ENCODE measurements around the gene ANAPC10.
"Not testable (repeated sequence)": the region's sequence is repeated elsewhere in the genome, so short reads cannot be mapped to it uniquely, and the experiment has no call there.

Gene ANAPC10, protein sequence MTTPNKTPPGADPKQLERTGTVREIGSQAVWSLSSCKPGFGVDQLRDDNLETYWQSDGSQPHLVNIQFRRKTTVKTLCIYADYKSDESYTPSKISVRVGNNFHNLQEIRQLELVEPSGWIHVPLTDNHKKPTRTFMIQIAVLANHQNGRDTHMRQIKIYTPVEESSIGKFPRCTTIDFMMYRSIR

DNA sequence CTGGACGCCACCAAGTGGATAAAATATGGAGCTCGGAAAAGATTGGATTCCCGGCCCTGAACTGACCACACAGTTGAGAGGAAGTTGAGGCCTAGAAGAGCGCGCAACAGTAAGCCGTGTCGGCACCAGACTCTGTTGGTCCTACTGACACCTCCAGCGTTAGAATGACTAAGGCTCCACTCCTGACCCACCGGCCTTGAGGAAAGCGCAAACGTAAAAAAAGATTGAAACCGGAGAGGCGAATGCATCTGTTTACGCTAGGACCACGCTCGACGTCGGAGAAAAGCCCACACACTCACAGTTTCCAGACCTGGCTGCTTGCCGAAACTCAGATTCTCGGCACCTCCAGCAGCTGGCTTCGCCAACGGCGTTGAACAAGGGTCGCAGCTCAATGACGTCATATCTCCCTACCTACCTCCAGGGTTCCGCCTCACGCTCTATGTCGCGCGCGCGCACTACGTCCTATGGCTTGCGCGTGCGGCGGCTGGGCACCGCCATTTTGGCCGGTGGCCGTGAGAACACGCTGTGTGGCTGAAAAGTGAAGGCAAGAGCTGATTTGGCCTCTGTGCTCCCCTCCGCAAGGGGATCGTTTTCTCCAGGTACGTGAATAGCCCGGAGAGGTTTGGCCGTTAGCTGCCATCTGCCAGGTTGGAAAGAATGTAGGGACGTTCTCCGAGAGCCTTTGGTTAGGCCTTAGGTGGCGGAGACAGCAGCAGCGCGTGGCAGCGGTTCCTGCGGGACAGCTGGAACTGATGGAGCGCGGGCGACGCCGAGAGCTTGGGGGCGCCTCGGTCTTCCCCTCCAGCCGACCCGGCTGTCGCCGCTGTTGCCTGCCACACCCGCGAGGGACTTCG is at the start of gene ANAPC10, which contains the start of gene ABCE1:
ANAPC10 (minus strand) TSS at position 376 of the 854 bp plus-strand sequence. CDS start 2,097 bp downstream, outside the sequence.
ABCE1 (plus strand) TSS at position 491 of the 854 bp plus-strand sequence. CDS start 6,102 bp downstream, outside the sequence.
- DNase-seq (ENCODE audit: low read depth): peak; percentile 94

DNA sequence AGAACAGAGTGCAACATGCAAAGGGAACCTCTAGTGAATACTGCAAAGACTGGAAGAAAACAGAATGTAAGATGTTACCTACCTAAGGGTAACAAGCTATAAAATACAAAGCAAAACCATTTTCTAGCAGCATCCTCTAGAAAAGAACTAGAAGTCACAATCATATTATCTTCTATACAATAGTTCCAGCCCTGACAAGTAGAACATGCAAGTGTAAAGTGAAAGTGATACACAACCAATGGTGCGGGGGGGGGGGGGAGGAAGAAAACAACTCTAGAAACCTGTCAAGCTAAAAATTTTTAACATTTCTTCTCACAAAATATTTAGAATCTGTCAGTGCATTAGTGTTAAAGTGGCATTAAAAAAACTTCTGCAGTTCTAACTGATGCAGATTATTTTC is 38.2 kb upstream of the ANAPC10 start:
- not testable (repeated sequence) for DNase-seq (ENCODE audit: low read depth)

DNA sequence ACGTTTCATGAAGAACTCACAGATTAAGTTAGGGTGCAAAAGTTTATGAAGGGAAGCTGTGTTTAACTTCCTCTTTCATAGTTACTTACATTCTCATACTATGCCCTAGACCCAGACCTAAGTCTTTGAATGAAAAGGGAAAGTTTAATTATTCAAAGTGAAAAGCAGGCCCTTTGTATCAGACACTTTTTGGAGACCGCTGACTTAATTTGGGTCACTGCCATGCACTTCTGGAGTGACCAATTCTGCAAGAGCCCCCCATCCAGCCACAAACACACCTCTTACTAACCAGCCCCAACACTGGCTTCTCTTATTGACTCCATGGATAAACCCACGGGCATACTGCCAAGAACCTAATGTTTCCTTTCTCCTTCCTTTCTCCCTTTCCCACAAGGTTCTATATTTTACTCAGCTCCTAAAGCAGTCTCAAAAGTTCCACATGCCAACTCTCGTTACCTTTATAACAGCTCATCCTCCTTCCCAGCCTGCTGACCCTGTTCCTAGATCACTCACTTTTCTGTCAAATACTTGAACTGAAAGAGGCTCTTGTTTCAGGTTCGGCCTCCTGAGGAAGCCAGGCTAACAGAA is 34.6 kb upstream of the ANAPC10 start:
- no peak for DNase-seq (ENCODE audit: low read depth)

DNA sequence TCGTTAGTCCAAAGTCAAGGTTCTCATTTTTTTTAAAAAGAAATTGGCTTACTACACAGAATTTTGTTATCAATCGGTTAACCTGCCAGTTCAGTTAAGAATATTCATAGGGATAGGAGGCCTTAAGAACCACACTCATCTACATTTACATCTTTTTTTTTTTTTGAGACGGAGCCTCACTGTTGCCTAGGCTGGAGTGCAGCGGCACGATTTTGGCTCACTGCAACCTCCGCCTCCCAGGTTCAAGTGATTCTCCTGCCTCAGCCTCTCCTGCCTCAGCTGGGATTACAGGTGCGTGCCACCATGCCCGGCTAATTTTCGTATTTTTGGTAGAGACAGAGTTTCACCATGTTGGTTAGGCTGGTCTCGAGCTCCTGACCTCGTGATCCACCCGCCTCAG is 33.9 kb upstream of the ANAPC10 start:
- no peak for DNase-seq (ENCODE audit: low read depth)

DNA sequence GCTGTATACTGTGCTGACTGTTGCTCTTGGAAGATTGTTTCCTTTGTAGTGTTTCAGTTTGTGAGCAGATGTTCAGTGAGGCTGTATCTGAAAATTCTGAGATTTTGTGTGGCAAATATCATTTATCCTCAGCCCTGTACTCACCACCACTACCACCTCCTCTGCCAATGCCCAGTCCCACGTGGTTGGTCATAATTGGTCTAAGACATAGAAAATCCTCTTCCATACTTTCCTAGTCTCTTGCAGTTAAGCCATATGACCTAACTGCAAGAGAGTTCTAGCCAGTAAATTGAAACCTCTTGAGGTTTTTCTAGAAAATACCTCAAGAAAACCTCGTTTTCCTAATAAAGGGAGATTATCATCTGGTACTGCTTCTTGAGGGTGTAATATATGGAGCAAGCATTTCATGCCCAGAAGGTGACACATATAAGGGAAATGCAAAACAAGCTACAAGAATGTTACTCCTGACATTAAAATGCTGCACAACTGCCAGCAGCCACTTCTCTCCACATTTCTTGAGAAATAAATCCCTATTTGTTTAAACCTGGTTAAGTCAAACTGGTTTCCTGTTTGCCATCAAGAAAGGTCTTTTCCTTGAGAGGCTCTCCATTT is 32.9 kb upstream of the ANAPC10 start:
- DNase-seq (ENCODE audit: low read depth): no peak

DNA sequence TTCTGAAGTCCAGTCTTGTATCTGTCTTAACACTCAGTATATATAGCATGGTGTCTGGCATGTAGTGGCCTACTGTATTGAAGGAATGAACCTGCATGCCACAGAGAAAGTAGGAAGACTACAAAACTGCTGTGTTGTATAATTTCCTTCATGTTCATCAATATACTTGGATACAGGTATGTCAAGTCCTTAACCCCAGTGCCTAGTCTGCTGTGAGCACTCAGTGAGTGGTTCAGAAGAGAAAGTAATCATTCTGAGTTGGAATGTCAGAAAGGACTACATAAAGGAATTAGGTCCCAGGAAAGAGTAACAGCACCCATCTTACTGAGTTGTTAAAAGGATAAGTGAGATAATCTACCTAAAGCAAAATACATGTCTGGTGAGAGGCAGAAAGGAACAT is 32.1 kb upstream of the ANAPC10 start:
- no peak for DNase-seq (ENCODE audit: low read depth)

DNA sequence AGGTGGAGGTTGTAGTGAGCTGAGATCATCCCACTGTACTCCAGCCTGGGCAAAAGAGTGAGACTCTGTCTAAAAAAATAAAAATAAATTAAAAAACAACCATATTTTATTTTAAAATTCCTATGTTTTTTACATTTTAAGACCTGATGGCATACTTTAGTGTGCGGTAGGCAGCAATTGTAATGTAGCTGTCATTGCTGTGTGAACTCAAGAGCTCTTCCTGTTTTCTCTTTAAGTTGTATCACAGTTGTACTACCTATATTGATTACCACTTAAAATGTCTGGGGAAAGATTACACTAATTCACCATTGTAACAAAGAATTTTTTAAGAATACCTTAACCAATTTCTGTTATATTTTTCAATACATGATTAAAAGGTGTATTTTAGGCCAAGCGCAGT is 27.4 kb upstream of the ANAPC10 start:
- no peak for DNase-seq (ENCODE audit: low read depth)

DNA sequence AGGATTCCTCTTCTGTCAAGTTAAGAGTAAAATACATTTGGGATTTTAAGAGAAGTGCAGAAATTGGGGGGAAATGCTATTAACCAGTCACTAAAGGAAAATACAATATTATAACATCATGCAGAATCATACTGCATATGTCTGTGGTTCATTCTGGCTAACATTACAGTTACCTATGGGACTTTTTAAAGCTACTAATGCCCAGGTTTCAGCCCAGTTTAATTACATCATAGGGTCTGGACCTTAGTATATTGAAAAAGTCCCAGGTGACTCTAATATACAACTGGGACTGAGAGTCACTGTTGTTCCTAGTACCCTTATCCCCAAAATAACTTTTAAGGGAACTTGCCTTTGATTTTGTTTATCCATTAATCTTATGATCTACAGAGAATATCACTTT is 10.1 kb upstream of the ANAPC10 start:
- no peak for DNase-seq (ENCODE audit: low read depth)

DNA sequence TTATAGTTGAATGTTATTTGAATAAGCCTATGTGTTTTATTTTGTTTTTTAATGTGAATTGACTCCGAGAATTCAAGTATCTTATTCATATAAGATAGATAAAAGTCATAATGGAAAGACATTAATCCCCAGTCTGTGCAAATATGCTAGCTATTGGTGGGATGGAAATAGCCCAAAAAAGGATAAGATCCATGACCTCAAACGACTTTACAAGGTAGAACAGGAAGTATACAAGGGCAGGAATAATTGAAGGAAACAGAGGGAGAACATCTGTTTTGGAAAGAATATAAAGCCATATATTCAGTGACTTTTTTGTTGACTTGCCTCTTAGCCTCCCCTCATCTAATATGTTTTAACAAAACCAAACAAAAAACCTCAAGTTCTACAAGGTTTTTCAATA is 9.1 kb upstream of the ANAPC10 start:
- no peak for DNase-seq (ENCODE audit: low read depth)

DNA sequence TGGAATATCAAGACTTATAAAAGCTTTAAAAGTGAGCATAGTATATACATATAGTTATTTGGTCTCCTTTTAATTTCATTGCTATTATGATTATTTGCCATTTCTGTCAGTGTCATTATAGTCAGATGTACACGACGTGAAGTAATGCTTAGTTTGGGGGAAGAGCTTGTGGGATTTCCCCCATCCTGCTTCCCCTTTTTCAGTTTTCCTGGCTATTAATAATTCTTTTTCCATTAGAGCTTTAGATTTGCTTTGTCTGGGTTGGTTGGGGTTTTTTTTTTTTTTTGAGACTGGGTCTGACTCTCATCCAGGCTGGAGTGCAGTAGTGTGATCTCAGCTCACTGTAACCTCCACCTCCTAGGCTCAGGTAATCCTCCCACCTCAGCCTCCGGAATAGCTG is 5.5 kb upstream of the ANAPC10 start:
- DNase-seq (ENCODE audit: low read depth): no peak

DNA sequence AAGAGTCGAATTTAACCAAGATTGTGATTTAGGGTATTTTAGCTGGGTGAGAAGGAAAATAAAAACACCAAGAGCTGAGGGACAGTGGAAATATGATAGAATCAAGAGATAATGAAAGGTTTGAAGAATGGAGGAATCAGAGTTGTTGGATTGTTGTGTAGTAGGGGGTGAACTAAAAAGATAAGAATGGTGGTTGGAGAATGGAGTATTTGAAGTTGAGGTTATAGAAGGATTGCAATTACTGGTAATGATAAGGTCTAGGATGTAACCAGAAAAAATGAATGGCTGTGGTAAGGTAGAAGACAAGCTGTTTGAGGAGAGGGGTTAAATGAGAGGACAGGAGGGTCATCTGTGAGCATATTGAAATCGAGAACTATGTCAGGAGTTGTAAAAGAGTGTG is 4.6 kb upstream of the ANAPC10 start:
- no peak for DNase-seq (ENCODE audit: low read depth)

DNA sequence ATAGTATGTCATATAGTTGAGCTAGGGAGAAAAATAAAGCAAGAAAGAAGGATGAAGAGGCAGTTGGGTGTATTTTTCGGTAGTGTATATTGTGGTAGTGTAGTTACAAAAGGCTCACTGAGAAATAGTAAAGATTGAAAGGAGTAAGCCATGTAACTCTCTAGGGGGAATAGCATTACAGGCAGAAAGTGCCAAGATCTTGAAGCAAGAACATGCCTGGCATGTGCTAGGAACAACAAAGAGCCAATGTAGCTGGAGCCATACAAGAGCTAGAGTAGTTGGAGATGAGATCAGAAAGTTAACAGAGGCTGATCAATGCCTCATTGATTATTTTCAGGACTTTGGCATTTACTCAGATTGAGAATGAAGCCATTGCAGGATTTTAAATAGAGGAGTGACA is 3.1 kb upstream of the ANAPC10 start:
- DNase-seq (ENCODE audit: low read depth): no peak

DNA sequence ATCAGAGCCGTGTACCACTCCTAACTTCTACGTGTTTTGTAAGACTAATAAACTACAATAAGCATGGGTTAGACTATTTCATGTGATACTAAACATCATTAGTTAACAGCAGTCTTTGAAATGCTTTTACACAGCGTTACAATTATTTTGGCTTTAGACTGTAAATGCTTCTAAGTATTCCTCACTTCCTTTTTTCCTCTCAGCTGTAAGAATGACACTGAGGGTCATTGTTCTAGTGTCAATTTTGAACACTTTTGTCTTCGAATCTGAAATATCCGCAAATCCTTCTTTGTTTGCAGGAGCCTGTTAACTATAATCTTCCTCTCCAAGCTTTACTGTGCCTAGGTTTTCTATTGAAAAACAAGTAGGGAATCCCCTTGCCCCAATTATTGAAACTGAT is 1.7 kb upstream of the ANAPC10 start:
- DNase-seq (ENCODE audit: low read depth): no peak

DNA sequence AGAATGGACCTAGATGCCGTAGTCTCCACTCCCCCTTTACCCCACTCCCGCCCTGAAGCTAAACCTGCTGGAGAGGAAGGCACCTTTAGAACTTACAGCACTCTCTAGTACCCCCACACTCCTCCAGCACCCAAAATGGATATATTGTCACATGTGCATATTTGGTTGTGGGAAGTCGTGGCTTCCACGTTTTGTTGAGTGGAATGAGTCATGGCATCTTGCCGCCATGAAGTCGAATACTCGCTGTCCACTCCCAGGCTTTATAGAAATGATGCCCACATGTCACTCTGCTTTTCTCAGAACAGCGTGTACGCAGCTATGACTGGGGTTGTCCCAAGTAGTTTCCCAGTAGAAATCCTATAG is 660 bp upstream of the ANAPC10 start:
- DNase-seq (ENCODE audit: low read depth): peak; percentile 23

DNA sequence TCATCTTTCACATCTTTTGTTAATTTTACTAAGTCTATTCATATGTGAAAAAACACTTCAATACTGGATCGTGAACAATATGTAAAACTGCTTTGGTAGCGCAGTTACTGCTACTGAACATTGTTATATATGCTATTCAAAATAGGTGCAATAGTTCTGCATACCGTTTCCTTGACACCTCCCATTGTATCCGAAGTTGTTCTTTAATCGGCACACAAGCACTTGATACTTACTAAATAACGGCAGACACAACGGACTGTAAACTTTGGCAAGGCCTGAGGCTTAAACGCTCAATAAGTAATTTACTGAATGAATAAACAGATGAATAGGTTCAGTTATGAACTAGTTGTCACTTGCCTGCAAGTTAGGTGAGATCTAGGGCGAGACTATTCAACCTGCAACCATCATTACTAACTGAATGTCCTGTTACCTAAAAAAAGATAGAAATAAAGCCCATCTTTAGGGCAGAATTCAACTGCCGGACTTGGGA is 620 bp downstream of the ANAPC10 start:
- DNase-seq (ENCODE audit: low read depth): no peak

DNA sequence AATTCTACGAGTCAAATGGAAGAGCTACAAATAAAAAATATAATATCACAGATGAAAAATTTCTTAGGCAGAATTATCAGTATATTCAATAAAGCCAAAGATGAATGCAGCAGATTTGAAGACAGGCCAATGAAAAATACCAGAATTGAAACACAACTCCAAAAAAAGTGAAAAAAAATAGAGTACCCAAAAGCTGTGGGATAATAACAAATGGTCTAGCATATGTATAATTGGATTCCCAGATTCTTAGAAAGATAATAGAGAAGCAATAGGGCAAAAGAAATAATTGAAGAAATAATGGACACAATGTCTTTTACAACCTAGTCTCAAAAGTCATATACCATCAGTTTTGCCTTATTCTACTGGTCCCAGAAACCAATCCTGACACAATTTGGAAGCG is 4.4 kb downstream of the ANAPC10 start:
- no peak for DNase-seq (ENCODE audit: low read depth)

DNA sequence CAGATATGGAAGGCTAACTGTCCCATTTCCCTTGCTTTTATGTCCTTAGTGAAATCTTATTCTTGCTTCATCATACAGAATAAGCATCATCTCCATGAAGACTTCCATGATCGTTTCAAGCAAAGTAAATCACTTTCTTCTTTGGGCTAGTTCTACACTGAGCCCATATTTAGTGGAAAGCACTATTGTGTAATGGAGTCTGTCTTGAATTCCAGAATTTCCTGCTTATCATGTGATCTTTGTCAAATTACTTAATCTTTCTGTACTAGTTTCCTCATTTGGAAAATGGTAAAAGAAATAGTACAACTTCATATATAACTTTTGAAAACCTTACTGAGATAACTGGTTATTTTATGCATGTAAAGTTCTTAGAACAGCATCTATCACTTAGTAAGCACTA is 7.6 kb downstream of the ANAPC10 start:
- no peak for DNase-seq (ENCODE audit: low read depth)

DNA sequence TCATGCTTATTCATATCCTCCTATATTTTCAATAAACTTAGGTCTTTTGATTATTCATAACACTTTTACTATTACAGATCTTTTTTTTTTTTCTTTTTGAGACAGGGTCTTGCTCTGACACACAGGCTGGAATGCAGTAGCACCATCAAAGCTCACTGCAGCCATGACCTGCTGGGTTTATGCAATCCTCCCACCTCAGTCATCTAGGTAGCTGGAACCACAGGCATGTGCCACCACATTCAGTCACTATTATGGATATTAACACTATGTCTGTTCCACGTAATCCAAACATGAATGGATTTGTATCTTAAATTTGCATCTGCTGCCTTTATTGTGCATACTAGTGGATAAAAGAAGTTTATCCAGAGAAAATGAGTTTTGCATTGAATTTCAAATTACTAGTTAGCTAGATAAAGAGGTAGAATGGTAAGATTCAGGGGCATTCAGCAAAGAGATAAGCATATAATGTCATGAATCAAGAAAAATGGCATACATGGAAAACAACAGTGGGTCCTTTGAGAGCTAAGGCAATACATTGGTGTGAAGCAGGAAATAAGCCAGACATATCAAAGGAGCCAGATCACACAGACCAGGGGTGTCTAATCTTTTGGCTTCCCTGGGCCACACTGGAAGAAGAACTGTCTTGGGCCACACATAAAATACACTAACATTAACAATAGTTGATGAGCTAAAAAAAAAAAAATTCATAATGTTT is 13.9 kb downstream of the ANAPC10 start:
- DNase-seq (ENCODE audit: low read depth): no peak

DNA sequence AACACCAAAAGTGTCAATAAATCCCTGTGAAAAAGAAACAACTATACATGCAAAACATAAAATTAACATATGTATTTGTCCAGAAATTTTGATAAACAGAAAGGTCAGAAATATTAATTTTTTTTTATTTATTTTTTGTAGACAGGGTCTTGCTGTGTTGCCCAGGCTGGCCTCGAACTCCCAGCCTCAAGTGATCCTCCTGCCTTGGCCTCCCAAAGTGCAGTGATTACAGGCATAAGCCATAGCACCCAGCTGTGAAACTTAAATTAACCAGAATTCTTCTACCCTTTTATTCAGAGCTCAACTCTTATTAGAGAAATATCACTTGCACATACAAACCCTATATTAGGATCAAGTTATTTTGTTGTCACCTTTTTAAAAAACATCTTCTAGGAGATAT is 16.2 kb downstream of the ANAPC10 start:
- no peak for DNase-seq (ENCODE audit: low read depth)

DNA sequence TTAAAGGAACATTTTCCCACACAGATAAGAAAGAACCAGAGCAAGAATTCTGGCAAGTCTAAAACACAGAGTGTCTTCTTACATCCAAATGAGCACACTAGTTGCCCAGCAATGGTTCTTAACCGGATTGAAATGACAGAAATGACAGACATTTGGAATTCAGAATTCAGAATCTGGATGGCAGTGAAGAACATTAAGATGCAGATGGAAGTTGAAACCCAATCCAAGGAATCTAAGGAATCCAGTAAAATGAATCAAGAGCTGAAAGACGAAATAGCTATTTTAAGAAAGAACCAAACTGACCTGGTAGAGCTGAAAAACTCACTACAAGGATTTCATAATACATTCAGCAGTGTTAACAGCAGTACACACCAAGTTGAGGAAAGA is 21.5 kb downstream of the ANAPC10 start:
- no peak for DNase-seq (ENCODE audit: low read depth)

DNA sequence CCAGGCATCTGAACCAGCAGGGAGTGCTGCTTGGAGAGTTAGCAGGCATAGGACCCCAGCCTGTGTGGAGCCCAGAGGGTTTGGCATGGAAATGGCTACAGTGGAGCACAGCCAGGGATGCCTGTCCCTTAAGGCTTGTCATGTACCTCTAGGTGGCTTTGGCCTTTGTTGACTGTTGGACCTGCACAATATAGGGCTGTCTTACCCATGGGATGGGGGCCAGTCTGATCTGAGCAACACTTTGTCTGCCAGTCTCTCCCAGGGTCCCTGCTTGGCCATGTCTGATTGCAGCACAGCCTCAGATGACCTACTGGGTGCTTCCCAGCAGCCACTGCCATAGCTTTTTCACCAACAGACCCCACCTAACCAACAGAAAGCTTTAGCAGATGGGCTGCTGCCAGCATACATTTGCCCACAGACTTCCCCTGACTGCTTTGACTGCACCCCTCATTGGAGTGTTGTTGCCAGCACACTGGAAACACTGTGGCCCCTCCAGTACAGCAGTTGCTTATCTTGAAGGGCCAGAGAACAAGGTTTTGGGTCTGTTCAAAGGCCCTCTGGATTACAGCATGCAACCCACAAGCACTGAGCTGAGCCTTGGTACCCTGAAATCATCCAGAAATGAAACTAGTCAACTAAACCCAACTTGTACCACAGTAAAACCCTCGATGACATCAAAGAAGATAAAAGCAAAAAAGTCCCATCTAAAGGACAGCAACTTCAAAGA is 22.1 kb downstream of the ANAPC10 start:
- DNase-seq (ENCODE audit: low read depth): no peak

Data from stimulated activated CD8-positive, alpha-beta memory T cell treated with anti-CD3 and anti-CD28 coated beads, Interleukin-4, amount 100 ng/mL, for 24 hours (primary cell).